ENCODE measurements around the gene SLF2. TPM values are rescaled to one million over a fixed set of nuclear protein-coding genes. Genes with fewer than 3 reads are reported as not detected.

Gene SLF2
- total RNA-seq, 1 donor from 2014 or later: 119 TPM

- no peak for DNase-seq
These were observed 10.1 kb upstream of the SLF2 start for GRCh38 chr10:100902622-100903021.

- no peak for DNase-seq
These were observed 7.8 kb upstream of the SLF2 start for GRCh38 chr10:100904917-100905316.

GRCh38 chr10:100907175-100907574, 5.6 kb upstream of the SLF2 start:
- DNase-seq: no peak

DNA sequence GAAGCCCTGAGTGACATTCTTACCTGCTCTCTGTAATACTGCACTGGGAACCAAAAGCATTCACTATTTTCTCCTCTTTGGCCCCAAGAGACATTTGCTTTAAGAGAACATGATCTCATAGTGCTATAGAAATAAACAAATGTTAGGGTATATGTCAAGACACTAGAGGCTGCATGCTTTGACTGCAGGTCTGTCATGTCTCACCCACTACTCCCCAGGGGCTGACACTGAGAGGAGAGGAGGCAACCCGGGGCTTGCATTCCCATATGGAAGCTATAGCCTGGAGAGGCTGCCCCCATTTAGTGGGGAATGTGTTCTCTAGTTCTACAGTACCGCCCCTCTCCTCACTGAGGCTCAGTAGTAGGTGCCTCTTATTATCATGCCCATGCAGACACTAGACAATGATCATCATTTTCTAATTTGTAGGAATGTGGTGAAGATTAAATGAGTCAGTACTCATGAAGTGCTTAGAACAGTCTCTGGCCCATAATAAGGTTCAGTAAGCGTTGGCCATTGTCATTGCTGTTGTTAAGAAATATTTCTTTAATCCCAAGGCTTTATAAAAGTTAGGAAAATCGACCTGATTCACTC, 4.9 kb upstream of the SLF2 start:
- DNase-seq: no peak

DNA sequence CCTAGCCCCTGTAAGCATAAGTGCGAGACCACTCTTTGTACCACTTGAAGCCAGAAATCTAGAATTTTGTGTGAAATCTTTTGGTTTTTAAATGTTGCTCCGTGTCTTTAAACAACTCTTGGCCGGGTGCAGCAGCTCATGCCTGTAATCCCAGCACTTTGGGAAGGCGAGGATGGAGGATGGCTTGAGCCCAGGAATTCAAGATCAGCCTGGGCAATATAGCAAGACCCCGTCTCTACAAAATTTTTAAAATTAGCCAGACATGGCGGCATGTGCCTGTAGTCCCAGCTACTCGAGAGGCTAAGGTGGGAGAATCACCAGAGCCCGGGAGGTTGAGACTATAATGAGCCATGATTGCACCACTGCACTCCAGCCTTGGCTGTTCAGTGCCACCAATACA, 4.4 kb upstream of the SLF2 start:
- no peak for DNase-seq

- peak; percentile 91 for DNase-seq
These were observed 3.1 kb upstream of the SLF2 start for GRCh38 chr10:100909501-100910263.

DNA sequence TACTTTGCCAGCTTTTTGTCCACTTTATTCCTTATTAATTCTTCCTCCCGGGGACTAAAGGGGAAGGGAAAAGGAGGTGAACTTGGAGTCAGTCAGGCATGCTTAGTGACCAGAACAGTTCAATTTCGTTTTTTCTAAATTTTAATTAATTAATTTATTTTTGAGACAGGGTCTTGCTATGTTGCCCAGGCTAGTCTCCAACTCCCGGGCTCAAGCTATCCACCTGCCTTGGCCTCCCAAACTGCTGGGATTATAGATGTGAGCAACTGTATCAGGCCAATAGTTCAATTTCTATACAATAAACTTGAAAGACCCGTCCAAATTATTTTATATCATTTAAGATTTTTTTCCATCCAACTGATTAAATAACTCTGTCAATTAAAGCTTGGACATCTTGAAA, 1.3 kb upstream of the SLF2 start:
- no peak for DNase-seq

DNA sequence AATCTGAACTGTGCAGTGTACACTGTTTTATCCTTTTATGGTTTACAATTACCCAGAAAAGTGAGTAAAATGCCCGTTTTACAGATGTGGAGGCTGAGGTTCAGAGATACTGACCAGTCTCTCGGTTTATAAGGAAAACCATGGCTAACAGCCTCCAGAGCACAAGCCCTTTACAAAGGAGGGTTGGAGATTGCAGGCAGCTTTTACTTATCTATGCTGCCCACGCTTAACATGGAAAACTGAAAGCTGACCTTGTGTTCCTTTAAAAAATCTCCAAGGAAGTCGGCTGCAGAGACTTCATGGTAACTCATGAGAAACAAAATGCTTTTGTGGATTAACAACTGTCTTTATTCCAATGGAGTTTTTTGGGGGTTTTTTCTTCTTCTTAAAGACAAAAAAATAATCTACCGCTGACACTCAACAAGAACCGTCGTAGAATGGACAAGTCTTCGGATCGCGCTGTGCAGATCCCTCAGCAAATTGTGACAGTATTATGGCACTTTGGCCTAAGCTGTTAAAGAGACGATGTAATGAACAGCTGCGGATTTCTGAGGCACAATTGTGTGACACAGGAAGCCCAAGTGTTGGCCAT, 654 bp upstream of the SLF2 start:
- DNase-seq: no peak

DNA sequence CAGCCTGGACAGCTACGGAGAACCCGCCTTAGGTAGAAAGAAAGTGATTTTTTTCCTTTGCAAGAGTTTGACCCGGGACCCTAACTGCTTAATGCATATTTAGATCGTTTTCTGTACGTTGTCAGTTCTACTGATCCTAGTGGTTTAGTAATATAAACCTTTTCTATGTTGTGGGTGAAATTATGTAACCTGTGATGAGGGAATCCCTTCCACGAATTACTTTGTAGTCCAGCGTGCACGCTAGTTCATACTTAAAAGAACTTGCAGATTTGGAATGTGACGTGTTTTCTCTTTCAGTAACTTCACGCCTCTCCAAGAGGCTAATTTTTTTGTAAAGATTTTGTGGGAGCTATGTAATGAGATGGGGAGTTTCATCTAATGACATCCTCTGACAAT, 705 bp downstream of the SLF2 start:
- DNase-seq: no peak

GRCh38 chr10:100917071-100917470, 4.3 kb downstream of the SLF2 start:
- no peak for DNase-seq

GRCh38 chr10:100923580-100923979, 10.8 kb downstream of the SLF2 start:
- DNase-seq: no peak

DNA sequence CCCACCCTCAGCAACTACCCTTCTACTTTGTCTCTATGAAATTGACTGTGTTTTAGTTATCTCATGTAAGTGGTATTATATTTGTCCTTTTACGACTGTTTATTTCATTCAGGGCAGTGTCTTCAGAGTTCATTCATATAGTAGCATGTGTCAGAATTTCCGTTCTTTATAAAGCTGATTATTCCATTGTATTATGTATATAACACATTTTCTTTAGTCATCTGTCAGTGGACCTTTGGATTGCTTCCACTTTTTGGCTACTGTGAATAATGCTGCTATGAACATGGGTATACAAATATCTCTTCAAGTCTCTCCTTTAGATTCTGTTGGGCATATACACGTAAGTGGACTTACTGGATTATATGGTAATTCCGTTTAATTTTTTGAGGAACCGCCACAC, 14.5 kb downstream of the SLF2 start:
- no peak for DNase-seq

DNA sequence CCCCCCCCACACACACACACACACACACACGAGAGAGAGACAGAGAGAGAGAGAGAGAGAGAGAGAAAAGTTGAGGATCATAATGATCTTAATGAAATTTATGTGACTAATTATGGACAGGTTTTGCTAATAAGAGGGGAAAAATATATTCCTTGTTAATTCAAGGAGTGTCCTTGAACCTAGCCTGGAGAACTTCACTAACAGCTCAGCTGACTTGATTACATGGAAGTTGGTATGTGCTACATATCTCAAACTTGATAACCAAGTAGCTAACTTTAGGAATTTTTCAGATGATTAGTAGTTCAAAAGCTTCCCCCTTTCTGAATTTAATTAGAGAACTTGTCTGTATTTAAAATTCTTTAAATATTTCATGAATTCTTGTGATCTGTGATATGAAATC, 15.3 kb downstream of the SLF2 start:
- DNase-seq: no peak

GRCh38 chr10:100930368-100930767, 17.6 kb downstream of the SLF2 start:
- no peak for DNase-seq

GRCh38 chr10:100934084-100934659, 21.4 kb downstream of the SLF2 start:
- peak; percentile 16 for DNase-seq

DNA sequence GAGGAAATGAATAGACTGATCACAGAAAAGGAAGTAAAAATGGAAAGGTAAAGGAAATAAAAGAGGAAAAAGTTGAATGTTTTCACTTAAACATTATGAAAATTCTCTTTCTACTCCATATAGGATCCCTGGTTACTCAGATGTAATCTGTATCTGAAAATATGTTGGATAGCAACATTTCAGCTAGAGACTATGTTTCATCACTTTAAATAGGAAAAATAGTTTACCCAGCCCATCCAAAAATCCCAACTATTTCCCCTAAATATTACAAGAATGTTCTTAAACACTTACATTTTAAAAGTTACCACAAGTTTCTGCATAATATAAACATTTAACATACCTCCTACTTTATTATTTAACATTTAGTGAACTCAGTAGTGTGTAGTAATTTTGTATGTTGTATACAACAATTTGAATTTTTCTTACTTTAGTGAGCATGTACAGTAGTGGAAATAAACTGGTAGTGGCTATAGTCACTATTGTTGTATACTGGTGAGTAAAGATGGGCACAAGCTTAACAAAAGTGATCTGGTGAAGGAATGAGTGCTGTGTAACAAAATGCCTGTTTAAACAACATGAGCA, 27.1 kb downstream of the SLF2 start:
- DNase-seq: no peak

DNA sequence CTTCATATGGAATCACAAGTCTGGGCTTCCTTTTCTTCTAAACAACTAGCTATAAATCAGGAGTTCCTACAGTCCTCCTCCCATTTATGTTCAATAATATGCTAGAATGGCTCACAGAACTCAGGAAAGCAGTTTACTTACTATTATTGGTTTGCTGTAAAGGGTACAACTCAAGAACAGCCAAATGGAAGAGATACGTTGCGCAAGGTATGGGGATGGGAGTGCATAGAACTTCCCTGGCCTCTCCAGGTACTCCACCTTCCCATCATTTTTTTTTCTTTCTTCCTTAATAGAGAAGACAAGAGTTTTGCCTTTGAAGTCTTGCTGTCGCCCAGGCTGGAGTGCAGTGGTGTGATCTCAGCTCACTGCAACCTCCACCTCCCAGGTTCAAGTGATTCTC, 29.5 kb downstream of the SLF2 start:
- DNase-seq: no peak

- no peak for DNase-seq
These were observed 30.7 kb downstream of the SLF2 start for GRCh38 chr10:100943508-100943907.

- DNase-seq: no peak
These were observed 33.0 kb downstream of the SLF2 start for GRCh38 chr10:100945754-100946153.

DNA sequence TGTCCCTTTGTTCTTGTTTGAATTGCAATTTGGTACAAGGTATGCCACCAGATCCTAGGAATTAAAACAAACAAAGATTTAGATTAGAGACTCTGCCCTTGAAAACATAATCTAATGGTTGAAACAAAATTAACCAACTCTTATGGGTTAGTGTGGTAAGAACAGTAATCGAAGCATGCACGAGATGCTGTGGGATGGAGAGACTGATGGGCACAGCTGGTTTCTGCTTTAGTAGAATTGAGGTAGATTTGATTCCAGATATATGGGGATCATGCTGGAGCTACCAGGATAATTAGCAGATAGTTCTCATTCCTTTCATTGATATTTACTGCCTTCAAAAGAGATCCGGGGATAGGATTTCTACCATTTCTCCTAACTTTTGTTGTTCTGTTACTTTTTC, 36.2 kb downstream of the SLF2 start:
- DNase-seq: no peak

- no peak for DNase-seq
These were observed 47.5 kb downstream of the SLF2 start for GRCh38 chr10:100960251-100960650.

GRCh38 chr10:100962351-100963080, 49.8 kb downstream of the SLF2 start:
- peak; percentile 13 for DNase-seq

Measured in tongue (tissue), 2 donors.